GM18520 (cell line): Measurements from ENCODE around the gene HABP2.

Experiments
- ATAC-seq: cut with Tn5 transposase; IDR thresholded peaks from one replicate; pipeline ENCODE4 v1.9.1; 2021; ENCODE audit not compliant: unreplicated experiment

HABP2 gene

GRCh38 chr10:113552701-113553100 is at the start of gene HABP2:
Gene HABP2 (plus strand): TSS chr10:113553053. CDS start chr10:113553122, 69 bp downstream.
- no peak for ATAC-seq

DNA sequence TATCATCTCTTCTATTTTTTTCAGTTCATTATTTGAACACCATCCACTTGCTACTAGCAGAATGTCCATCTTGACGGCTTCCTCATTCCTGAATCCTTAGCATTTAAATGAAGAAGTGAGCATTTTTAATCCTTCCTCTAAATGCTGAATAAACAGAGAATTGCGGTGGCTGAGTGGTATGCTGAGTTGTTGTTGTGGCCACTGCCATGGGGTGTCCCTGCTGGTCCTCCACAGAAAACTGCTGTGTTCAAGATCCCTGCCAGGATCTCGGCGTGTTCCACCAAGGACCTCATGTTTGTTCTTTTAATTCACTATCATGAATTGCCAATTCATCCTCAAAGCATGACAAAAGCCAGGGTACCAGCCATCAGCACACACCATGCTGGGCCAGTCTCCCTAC is 48.9 kb upstream of the HABP2 start:
- ATAC-seq: no peak

GRCh38 chr10:113504423-113504822 is 48.4 kb upstream of the HABP2 start:
- ATAC-seq: no peak

DNA sequence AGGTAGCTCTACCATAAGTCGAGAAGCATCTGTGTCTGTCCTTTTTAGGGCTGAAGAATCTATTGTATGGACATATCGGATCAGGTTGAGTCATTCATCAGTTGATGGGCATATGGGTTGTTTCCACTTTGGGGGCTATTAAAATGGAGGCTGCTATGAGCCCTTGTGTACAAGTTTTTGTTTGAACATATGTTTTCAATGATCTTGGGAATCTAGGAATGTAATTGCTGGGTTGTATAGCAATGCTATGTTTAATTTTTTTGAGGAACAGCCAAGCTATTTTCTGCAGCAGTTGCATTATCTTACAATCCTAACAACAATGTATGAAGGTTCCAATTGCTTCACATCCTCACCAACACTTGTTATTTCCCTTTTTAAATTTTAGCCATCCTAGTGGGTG is 46.4 kb upstream of the HABP2 start:
- ATAC-seq: no peak

GRCh38 chr10:113511419-113511818 is 41.4 kb upstream of the HABP2 start:
- no peak for ATAC-seq

GRCh38 chr10:113515161-113515560 is 37.7 kb upstream of the HABP2 start:
- ATAC-seq: no peak

- ATAC-seq: no peak
Observed at GRCh38 chr10:113515601-113516000, 37.3 kb upstream of the HABP2 start.

DNA sequence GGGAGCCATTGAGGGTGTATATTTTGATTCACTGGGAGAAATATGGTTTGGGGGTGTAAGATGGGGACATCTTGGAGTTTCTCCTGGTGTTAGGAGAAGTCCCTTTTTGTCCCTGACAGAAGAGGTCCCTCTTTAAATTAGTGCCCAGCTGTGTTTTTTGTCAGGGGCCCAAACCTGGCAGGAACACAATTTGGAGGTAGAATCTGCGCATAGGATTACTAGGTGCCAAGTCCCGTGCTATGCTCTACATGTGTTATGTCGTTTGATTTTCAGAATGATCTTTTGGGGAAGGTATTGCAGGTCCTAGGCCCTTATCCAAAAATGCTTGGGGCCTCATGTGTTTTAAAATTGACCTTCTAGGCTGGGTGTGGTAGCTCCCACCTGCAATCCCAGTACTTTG is 36.8 kb upstream of the HABP2 start:
- ATAC-seq: no peak

- no peak for ATAC-seq
Observed at GRCh38 chr10:113517165-113517900, 35.5 kb upstream of the HABP2 start.

GRCh38 chr10:113517901-113518260 is 35.0 kb upstream of the HABP2 start:
- no peak for ATAC-seq

DNA sequence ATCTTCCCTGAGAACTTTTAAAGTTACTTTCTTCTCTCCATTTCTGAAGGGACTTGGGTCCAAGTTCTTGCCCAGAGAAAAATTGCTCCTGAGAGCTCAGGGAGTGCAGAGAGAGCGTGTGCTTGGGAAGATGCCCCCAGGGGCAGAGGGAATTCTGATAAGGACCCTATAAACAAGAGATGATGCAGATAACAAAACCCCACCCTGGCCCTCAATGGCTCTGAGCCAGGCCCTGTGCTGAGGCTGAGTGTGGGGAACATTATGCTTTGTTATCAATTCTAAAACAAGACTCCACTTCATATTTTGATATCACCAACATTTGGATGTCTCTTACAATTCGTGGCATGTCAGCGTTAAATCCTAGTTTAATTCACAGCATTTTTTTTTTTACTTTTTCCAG is 34.4 kb upstream of the HABP2 start:
- no peak for ATAC-seq

DNA sequence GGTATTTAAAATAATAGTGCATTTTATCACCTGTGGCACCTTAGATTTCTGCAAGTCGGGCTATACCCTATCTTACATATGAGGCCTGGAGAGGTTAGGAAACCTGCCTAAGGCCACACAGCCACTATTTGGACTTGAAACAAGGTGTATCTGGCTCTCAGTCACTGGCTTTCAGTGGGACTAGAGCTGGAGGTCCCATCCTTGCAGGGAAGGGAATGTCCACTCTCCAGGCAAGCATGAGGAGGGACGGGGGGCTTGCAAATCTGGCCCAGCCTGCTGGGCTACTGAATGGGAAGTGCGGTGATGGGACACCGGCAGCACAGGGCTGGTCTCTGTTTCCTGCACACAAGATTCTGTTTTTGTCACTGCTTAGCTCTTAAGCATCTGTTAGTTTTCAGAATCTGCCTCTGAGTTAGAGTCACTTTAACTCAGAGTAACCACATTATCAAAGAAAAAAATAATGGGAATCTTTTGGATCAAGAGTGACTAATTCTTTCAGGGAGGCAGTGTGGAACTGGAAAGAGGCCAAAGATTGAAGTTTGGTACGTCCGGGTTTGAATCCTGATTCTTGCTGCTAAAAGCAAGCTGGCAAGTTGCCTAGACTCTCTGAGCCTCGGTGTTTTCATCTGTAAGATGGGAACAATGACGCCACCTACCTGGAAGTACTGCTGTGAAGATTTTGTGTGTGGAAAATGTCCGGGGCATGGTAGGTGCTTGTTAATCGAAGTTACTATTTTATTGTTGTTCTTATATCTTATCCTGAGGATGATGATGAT is 33.8 kb upstream of the HABP2 start:
- ATAC-seq: no peak

GRCh38 chr10:113519681-113520115 is 33.2 kb upstream of the HABP2 start:
- no peak for ATAC-seq

- ATAC-seq: no peak
Observed at GRCh38 chr10:113520261-113520660, 32.6 kb upstream of the HABP2 start.

GRCh38 chr10:113520690-113521474 is 32.0 kb upstream of the HABP2 start:
- peak; percentile 54 for ATAC-seq

- ATAC-seq: no peak
Observed at GRCh38 chr10:113521475-113521795, 31.4 kb upstream of the HABP2 start.

DNA sequence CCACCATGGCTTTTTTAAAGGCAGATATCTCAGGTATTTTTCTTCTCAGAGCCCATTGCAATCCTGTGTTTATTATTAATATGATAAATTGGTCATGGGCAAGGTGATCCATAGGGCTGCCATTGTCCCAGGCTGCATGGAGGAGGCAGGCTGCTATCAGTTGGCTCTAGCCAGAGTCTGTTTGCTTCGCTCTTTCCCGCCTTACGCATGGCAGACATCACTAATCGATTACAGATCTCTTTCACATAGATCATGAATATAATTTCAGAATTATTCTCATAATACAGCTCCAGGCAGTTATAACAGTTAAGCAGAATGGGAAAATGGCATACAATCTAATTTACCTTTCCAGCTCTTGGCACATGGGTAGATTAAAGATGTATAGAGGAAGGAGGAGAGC is 30.4 kb upstream of the HABP2 start:
- ATAC-seq: no peak

DNA sequence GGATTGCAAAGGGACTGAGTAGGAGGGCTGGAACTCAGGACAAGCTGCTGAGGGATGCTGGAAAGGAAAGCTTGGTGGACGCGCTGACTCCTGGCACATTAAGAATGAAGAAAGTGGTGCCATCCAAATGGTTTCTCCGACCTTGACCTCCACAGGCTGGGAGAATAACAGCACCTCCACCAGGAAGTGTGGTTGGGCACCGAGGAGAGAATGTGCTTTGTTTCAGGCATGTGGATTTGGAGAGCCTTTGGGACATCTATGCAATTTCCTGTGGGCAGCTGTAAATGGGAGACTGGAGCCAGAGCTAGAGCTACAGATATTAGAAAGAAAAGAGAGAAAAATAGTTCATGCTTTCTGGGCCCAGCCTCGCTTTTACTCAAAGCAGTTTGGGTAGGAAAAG is 29.8 kb upstream of the HABP2 start:
- ATAC-seq: no peak

DNA sequence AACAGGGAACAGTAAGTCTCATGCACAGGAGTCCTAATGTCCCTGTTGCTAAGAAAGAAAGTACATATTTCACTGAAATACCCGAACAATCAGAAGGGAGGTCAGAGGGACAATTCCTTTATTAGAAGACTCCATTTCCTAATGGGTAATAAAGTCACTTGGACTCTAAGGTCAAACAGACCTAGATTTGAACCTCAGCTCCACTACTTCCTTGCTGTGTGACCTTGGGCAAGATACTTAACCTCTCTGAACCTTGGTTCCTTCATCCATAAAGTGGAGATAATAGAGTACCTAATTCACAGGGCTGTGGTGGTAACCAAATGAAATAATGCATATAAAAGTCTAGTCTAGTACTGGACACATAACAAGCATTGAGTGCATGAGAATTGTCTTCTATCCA is 29.2 kb upstream of the HABP2 start:
- no peak for ATAC-seq

GRCh38 chr10:113524120-113524519 is 28.7 kb upstream of the HABP2 start:
- ATAC-seq: no peak

DNA sequence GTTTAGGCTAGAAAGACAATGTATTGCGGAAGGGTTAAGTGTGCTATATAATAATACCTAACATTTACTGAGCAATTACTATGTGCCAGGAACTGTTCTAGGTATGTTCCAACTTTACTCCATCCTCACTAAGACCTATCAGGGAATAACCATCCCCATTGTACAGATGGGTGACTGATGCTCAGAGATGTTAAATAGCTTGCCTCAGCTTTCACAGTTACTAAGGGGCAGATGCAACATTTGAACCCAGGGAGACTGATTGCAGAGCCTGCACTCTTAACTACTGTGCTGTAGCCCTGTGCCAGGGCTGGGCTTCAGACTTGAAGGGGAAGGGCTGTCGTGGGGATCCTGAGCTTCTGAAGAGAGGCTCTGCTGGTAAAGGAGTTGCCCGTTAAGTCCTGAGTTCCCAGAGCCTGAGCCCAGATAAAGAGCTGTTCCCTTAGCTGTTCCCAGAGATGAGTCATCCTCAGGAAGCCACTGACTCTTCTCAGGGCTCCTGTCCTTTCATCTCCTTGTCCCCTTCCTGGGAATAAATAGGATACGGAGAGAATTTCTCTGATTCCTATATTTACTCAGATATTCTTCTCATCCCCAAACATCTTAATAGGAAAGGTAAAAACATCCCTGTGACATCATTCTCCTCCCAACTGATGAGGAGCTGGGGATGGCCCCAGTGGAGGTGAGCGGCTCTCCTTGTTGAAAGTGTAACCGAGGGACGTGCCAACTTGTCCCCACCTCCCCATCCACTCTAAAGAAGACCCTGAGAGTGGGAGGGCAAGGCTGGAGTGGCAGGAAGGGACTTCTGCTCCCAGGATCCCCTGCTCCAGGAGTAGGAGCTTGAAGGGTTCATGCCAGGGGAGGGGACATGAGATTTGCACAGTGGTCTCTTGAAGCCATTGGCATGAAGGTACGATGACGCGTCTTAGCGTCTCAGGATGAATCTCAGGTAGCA is 28.0 kb upstream of the HABP2 start:
- ATAC-seq: no peak
